ENCODE measurements around the gene UBE2J2.
"Not testable (repeated sequence)": the region's sequence is repeated elsewhere in the genome, so short reads cannot be mapped to it uniquely, and the experiment has no call there.

The UBE2J2 gene

GRCh38 chr1:1273512-1274298, at the start of gene UBE2J2:
Gene UBE2J2, minus strand, starts transcription at chr1:1273854. Its CDS starts 5,862 bp downstream, at chr1:1267992.
- DNase-seq: peak; percentile 47

GRCh38 chr1:1322952-1323351, 49.3 kb upstream of the UBE2J2 start:
- no peak for DNase-seq

- no peak for DNase-seq
These were observed 48.8 kb upstream of the UBE2J2 start for GRCh38 chr1:1322418-1322817.

GRCh38 chr1:1321477-1321876, 47.8 kb upstream of the UBE2J2 start:
- no peak for DNase-seq

GRCh38 chr1:1320666-1321448, 47.2 kb upstream of the UBE2J2 start:
- DNase-seq: no peak

- no peak for DNase-seq
These were observed 45.9 kb upstream of the UBE2J2 start for GRCh38 chr1:1319646-1319941.

GRCh38 chr1:1318777-1319645, 45.4 kb upstream of the UBE2J2 start:
- no peak for DNase-seq

- DNase-seq: peak; percentile 91
These were observed 44.5 kb upstream of the UBE2J2 start for GRCh38 chr1:1318131-1318652.

- DNase-seq: no peak
These were observed 43.8 kb upstream of the UBE2J2 start for GRCh38 chr1:1317420-1317819.

GRCh38 chr1:1316199-1316598, 42.5 kb upstream of the UBE2J2 start:
- DNase-seq: not testable (repeated sequence)

GRCh38 chr1:1315435-1315954, 41.8 kb upstream of the UBE2J2 start:
- no peak for DNase-seq

GRCh38 chr1:1314678-1315335, 41.2 kb upstream of the UBE2J2 start:
- no peak for DNase-seq

GRCh38 chr1:1314237-1314586, 40.6 kb upstream of the UBE2J2 start:
- no peak for DNase-seq

- no peak for DNase-seq
These were observed 40.0 kb upstream of the UBE2J2 start for GRCh38 chr1:1313500-1314236.

GRCh38 chr1:1312450-1313314, 39.0 kb upstream of the UBE2J2 start:
- no peak for DNase-seq

GRCh38 chr1:1311107-1312104, 37.8 kb upstream of the UBE2J2 start:
- no peak for DNase-seq

GRCh38 chr1:1310476-1311053, 36.9 kb upstream of the UBE2J2 start:
- DNase-seq: no peak

- DNase-seq: no peak
These were observed 36.4 kb upstream of the UBE2J2 start for GRCh38 chr1:1310109-1310385.
